Activated CD4-positive, alpha-beta T cell treated with anti-CD3 and anti-CD28 coated beads, Interleukin-2, Interleukin-6, amounts not matched to agents 100 ng/mL and 50 ng/mL, durations not matched to agents 16 hours and 8 hours (primary cell): ENCODE measurements around the gene MAPK12.

Experiments
- DNase-seq: peaks from one replicate; pipeline ENCODE4 v3.0.0-alpha.2; 2020

The MAPK12 gene

DNA sequence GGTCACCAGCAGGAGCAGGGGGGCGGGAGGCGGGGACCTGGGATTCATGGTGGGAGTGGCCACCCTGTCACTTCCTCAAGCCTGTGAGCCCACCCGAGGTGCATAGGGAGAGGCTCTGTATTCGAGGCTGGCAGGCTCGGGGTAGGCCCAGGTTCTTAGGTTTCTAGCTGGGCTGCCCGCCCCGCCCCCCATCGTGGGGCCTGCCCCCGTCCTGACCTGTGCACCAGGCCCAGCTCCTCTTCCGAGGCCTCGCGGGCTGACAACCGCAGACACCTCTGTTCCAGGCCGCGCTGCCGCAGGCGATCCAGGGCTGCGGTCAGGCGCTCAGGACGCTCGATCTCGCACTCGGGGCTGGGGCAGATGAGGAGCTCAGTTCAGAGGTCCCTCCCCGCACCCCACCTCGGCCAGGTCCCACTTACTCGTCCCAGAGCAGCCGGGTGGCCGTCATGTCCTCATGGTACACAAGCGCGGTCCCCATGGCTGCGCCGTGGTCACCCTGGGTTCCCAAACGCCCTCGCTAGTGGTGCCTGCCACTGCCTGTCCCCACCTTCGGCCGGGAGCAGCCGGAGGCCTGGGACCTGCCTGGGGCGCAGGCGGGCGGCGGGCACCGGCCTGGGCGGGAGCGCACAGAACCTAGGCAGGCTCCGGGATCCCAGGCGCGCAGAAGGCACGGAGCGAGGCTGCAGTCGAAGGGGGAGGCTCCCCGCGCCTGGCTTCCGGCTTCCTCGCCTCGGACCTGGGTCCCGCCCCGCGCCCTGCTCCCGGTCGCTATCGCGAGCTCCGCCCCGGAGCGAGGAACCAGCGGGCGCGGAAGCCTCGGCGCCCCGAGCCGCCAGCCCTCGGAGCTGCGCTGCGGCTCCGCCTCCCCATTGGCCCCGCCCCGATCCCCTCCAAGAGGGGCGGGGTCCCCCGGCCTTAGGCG lies 10.7 kb downstream of the MAPK12 start, which contains the start of gene HDAC10:
Gene HDAC10, minus strand, starts transcription at position 711 of the 922 bp plus-strand sequence. Its CDS starts 233 bp downstream, at position 478.
- DNase-seq = peak; percentile 92

DNA sequence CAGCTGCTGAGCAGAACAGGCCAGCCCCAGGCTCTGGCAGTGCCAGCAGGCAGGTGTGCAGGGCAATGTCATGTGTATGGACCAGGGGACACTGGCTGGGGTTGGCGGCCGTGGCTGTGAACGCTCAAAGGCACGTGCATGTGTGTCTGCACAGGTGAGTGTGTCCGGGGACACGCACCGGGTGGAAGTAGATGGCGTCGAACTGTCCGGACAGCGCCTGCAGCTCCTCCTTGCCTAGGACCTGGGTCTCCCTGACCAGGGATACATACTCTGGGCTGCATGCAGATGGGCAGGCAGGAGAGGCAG lies 11.3 kb downstream of the MAPK12 start:
- DNase-seq = no peak

DNA sequence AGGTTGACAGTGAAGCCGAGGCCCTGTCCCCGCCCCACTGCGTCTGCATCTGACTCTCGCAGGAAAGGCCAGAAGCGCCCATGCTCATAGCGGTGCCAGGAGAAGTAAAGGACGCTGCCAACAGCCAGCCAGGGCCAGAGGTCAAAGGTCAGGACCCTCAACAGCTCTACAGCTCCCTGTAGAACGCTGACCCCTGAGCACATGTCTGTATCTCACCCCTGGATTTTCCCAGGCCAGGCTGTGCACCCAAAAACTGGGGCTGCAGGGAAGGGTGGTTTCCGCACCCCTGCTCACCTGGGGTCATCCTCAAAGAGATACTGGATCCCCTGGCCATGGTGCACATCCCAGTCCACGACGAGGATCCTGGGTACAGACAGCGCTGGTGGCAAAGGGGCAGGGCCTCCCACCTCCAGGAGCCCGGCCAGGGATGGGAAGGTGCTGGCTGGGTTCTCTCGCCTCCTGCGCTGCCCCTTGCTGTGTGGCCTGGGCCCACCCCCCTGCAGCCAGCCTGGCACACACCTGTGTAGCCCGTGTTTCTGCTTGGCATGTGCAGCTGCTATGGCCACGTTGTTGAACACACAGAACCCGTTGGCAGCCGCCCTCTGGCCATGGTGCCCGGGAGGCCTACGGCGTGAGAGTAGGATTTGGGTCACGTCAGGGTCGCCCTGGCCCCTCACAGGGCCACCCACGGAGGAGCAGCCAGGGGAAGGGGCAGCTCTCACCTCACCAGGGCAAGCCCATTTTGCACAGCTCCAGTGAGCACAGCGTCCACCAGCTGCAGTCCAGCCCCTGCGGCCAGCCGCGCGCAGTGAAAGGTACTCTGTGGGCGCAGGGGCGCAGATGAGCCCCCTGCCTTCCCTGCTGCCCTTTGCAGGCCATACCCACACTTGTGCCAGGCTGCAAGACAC lies 11.9 kb downstream of the MAPK12 start:
- DNase-seq = no peak

DNA sequence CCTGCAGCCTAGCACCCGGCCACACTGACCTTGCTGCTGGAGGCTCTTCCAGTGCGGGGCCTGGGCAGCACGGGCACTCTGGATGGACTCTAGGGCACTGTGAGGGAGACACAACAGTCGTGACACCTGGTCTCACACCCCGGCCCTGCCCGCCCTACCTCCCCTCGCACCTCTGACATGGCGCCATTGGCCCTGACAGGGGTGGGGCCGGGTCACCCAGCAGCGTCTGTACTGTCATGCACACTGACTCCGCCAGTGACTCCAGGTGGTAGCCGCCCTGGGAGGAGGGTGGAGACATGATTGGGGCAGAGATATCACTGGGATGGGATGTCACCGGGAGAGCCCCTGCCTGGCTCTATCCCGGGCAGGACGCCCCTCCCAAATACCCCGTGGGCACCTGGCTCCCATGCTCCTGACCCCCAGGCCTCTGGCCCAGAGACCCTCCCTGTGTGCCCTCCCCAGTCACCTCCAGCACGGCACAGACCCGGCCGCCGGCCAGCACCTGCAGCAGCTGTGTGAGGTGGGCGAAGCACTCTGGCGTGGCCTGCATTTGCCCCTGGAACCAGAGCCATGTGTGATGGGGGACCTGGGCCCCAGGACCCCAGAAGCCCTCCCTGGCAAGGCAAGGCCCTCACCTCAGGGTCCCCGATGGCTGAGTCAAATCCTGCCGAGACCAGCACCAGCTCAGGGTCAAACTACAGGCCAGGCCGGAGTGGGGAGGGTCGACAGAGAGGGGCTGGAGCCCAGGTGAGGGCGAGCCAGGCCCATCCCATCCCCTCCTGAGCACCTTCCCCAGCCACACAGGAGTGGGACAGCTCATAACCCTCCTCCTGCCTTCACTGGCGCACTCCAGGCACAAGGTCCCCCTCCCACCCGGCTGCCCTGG lies 13.0 kb downstream of the MAPK12 start:
- DNase-seq = no peak

DNA sequence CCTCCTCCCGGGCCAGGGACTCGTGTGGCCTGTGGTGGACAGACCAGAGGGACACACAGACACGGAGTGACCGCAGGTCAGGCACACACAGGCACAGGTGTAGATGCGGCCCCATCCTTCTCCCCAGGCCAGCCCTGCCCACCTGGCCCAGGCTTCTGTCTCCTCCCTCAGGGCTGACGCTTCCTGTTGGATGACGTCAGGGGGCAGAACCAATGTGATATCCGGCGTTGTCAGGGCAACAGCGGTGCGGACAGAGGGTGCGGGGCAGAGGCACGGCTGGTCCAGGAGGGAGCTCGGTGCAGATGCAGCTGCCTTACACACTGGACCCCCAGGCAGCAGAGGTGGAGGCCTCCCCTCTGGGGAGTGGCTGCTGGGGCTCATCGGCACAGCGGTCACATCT lies 13.7 kb downstream of the MAPK12 start:
- peak; percentile 75 for DNase-seq

DNA sequence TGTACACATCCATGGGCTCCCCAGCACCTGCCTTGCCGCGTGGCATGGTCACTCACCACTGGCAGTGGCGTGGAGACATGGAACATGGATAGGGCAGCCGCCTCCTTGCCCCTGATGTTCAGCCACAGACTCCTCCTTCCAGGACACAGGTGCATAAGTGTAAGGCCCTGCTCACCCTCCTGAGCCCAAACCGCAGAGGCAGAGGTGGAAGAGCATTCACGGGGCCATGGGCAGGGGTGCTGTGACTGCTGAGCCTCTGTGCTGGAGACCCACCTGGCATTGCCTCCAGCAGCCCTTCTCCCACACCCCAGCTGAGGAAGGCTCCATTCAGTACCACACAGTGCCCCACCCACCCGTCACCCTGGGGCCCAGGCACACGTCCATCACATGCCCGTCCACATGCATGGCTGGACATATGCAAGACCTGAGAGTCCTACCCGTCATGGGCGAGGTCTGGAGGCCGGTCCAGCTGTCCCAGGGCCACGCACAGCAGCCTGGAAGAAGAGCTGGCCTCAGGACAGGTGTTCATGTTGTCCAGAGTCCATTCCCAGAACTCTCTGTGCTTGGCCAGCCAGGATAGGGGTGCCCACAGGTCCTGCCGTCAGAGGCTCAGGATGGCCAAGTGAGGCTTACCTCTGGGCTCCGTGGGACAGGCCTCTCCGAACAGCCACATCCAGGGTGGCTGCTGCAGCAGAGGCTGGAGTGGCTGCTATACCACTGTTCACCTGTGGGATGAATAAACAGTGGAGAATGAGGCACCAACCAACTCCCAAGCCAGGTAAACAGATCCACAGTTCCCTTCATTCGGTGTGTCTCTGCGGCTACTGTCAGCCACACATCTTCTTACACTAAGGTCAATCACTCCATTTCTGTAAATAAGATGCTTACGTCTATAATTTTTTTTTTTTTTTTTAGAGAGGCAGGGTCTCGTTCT lies 15.0 kb downstream of the MAPK12 start:
- no peak for DNase-seq

DNA sequence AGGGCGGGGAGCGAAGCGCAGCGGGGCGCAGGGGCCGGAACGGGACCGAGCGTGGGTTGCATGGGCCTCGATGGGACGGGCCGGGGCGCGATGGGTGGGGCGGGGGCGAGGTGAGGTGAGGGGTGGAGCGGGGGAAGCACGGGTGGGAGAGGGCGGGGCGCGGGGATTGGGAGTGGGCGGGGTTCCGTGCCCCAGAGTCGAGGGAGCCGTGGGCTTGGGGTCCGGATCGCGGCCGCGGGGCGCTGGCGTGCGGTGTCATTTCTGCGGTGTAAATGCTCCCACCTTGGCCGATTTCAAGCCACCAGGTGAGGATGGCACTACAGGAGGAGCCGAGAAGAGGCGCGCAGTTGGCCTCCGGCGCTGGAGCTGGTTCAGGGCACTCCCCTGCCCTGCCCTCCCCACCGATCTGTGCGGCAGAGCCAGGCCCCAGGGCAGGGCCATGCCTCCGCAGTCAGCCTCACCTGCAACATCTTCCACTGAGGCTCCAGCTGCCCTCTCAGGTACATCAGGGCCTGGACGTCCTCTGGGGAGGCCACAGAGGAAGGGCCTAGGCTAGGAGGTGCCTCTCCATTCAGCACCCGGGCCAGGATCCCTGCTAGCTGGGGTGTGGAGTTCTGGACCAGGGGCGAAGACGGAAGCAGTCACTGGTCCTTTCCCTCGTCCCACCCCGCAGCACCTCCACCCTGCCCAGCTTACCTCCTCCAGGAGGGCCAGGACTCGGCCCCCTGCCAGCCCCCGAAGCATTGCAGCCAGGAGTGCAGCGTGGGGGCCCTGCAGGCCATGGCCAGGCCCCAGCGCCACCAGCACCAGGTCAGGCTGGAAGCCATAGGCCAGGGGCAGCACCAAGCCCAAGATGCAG lies 16.0 kb downstream of the MAPK12 start:
- no peak for DNase-seq

DNA sequence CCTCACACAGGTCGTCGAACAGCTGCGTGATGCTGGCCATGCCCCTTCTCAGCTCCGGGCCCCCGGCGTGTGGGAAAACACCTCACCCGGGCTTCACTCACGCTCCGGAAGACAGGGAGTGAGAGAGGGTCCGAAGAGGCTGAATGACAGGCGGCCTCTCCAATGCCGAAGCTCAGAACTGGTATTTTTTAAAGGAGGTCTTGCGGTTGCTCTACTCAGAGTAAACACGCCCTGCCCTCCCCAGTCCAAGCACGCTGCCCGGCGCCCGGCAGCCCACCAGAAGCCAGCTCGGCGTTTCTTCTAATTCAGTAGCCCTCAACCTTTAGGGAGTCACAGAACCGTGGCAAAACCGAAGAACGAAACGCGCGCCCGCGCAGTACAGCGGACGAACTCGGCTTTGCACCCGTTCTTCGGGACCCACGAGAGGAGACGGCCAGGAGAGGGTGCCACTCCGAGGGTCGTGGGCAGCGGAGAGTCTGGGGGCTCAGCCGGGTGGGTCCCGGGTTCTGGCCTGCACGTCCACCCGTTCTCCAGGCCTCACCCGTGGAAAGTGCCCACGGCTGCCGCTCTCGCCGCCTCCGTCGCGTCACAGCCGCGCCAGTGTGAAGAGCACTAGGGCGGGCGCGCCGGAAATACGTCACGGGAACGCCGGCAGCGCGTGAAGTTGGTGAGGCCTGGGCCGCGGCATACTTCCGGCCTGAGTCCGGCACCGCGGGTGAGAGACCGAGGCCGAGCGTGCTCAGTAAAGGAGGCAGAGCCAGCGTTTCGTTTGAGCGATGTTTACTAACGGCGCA lies 16.9 kb downstream of the MAPK12 start, which contains the start of gene TUBGCP6:
Gene TUBGCP6, minus strand, starts transcription at position 604 of the 794 bp plus-strand sequence. Its CDS starts 564 bp downstream, at position 40.
- peak; percentile 96 for DNase-seq

DNA sequence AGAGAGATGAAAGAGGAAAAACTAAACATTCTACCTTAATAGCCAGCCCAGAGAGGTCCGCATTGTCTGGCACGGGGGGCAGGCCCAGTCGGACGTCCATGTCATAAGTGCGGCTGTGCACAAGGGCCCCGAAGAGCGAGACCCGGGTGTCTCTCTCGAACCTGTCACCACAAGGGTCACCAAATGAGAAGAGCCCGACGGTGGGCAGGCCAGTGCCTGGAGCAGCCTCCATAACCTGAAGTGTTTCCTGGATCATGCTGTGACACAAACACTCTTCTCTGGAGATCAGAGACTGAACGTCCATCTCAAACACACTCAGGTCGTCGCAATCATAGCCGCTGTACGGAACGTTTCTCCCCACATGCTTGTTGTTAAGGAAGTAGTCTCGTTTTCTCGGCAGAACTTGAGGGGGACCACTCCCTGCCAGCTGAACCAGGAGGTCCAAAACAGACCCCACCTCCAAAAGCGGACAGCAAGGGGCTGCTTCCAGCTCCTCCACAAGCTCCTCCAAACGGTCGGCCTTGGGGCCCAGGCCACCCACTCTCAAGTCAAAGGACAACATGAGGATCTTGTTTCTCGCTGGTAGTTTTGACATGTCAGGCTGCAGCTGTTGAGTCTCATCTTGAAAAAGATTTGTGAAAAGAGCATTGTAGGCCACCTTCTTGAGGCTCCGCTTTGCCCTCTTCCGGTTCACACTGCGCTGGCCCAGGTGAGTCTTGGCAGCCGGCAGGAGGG lies 17.6 kb downstream of the MAPK12 start:
- DNase-seq = no peak

DNA sequence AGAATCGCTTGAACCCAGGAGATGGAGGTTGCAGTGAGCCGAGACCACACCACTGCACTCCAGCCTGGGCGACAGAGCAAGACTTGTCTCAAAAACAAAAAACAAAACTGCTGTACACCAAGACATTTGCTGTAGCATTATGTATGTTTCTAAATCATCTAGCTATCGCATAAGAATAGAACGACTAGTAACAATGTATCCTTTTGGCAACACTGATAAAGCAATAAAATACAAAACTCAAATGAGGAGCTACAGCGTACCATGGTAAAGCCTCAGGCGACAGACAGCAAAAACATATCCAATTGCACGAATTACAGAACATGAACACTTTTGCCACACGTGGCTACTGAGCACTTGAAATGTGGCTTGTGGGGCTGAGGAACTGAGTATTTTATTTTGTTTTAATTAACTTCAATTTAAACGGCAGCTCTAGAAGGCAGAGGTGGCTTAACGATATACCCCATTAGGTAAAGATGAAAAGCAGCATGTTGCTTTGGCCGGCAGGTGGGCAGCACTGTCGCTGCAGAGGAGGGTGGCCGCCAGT lies 19.0 kb downstream of the MAPK12 start:
- no peak for DNase-seq

DNA sequence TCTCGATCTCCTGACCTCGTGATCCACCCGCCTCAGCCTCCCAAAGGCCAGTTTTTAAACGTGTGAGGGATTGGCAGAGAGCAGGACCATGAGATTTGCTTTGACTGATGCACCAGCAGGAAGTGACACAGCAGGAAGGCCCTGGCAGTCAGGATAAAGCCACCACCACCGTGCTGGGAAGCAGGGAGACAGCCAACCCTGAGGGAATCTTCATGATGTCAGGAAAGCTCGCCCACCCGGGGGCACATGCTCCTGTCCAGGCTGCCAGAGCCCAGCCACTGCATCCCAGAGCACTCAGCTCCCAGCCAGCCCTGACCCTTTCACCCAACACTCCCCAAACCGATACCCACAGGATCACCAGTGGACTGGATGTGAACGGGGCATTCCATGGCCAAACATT lies 22.7 kb downstream of the MAPK12 start:
- no peak for DNase-seq

DNA sequence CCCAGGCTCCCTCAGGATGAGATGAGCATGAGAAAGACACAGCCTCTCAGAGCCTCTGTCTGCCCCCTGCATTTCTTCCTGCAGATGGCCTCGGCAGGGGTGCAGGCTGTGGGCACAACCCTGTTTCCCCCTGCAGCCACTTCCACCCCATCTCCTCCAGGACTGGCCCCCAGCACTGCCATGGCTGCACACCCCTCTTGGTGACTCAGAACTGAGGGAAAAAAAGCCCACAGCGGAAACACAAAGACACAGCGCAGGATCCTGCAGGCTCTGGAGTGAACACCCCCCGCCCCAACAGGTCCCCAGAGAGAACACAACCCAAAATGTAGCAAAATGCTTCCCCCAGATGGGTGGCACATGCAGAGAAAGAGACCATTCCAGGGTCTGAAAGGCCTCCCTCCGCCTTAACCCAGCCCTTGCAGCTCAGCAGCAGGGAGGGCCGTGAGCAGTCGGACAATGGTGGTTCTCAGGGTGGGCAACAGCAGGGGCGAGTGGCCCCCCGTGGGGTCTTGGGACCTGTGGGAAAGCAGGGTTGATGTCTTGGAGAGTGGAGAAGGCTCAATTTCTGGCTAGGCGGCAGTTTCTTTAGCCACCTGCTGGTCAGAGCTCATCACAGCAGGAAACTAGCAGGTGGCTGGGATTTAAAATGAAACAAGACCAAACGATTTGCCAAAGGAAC lies 24.6 kb downstream of the MAPK12 start:
- no peak for DNase-seq

DNA sequence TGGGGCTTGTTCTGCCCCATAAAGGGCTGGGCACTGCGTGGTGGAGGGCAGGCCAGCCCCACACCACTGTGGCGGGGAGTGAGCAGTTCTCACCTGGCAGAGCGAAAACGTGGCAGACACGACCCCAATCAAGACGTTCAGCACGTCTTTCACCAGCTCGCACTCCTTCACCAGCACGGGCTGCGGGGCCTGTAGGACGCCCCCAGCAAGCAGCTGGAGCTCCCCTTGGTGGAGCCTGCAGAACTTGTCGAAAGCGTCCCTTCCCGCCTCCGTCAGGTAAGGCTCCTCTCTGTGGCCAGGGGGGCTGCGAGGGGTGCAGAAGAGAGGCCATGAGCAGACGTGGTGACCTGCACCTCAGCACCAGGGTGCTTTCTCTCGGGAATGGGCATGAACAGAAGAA lies 28.3 kb downstream of the MAPK12 start:
- DNase-seq = no peak

DNA sequence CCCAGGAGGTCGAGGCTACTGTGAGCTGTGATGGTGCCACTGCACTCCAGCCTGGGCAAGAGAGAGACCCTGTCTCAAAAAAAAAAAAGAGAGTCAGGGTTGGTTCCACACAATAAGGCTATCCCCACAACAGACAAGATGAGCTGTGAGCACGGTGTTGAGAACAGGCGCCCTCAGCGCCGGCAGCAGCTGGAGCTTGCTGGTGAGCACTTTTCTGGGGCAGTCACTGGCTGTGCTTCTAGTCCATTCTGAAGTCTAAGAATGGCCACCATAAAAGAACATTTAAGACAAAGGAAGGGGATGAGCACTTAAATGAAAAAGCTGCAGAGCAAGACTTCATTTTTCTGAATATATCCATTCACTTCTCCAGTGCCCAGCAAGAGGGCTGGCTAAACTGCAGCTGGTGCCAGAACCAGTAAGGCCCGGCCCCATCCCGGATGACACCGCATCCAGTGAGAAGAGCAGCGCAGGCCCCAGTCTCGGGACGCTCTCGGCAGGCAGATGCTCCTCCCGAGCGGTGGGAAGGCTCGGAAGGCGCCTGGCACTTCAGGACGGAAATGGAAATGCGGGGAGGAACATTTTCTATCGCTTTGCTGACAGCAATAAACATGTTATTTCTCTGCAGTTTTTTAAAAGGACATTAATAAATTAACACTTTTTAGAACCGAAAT lies 28.9 kb downstream of the MAPK12 start:
- no peak for DNase-seq

DNA sequence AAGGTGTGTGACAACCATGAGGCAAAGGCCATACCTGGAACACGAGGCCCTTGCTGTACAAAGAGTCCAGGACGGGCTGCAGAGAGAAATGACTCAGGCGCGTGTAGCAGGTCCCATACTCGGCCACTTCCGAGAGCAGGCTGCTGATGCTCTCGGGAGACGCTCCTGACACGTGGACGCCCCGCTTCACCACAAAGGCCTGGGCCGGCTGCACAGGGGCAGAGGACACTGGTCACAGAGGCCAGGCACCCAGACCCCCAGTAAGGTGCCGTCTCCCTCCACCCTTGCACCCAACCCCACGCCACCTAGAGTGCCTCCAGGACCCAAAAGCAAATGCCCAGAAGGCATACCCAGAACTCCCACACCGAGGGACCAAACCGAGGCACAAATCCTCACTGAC lies 32.1 kb downstream of the MAPK12 start:
- no peak for DNase-seq

DNA sequence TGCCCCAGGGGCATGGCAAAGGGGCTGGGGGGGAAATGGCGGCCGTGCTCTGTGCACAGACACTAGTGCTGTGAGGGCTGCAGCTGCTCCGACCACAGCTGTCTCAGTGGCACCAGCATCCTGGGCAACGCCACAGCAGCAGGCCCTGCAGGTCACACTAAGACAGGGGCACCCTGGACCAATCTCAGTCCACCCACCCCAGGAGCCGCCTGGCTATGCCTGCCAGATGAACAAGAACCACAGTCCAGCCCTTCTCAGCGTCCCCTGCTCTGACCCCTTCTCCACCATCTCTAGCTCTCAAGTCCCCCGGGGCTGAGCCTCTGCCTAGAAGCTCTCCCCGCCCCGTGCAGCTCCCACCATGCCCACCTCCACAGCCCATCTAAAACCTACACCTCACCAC lies 33.1 kb downstream of the MAPK12 start:
- no peak for DNase-seq

DNA sequence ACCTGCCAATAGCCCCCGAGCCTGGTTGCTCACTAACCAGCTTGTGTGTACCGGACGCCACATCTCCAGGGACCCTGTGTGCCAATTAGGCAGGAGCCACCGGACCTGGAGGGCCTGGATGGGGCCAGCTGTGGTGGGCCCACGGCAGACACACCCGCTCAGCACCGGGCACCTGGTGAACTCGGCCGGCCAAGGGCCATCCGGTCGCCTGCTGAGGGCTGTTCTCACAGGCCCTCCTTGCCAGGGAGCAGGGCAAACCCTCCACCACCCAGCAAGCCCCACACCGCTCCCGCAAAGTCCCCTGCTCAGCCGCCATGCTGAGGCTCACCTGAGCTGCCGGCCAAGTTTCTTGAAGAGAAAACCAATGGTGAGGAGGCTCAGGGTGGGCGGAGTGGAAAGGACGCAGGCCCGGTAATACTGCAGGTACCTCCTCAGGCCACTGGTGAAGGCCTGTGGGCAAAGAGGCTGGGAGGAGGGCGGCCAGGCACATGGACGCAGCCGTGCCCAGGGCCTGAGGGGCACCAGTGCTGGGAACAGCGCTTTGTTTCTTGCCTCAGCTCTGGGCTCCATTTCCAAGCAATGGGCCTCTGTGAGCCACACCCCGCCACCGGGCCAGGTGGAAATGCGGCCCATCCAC lies 33.8 kb downstream of the MAPK12 start:
- no peak for DNase-seq
